Stimulated activated CD8-positive, alpha-beta memory T cell treated with anti-CD3 and anti-CD28 coated beads, Interleukin-15, amount 100 ng/mL, for 24 hours (primary cell): ENCODE results near the gene EXOSC1.
"Not testable (repeated sequence)": the region's sequence is repeated elsewhere in the genome, so short reads cannot be mapped to it uniquely, and the experiment has no call there.

Experiments used
- DNase-seq: peaks from one replicate; pipeline ENCODE4 v3.0.0-alpha.2; 2020; ENCODE audit warnings: low read depth

EXOSC1 gene

GRCh38 chr10:97445722-97446639 is at the start of gene EXOSC1, which contains the start of gene ZDHHC16:
Gene EXOSC1, minus strand, starts transcription at chr10:97446006. Its CDS starts 21 bp downstream, at chr10:97445985.
Gene ZDHHC16, plus strand, starts transcription at chr10:97446175. Its CDS starts 5,501 bp downstream, at chr10:97451676.
- DNase-seq = peak; percentile 62

- no peak for DNase-seq
Measured at GRCh38 chr10:97494863-97495506, 49.2 kb upstream of the EXOSC1 start.

- no peak for DNase-seq
Measured at GRCh38 chr10:97494151-97494550, 48.3 kb upstream of the EXOSC1 start.

- no peak for DNase-seq
Measured at GRCh38 chr10:97490592-97490991, 44.8 kb upstream of the EXOSC1 start.

- DNase-seq = no peak
Measured at GRCh38 chr10:97485647-97486281, 40.0 kb upstream of the EXOSC1 start.

GRCh38 chr10:97483921-97484320 is 38.1 kb upstream of the EXOSC1 start:
- no peak for DNase-seq

- DNase-seq = no peak
Measured at GRCh38 chr10:97483506-97483905, 37.7 kb upstream of the EXOSC1 start.

- DNase-seq = no peak
Measured at GRCh38 chr10:97482381-97482780, 36.6 kb upstream of the EXOSC1 start.

- no peak for DNase-seq
Measured at GRCh38 chr10:97481071-97481470, 35.3 kb upstream of the EXOSC1 start.

- DNase-seq = no peak
Measured at GRCh38 chr10:97479939-97480338, 34.1 kb upstream of the EXOSC1 start.

- DNase-seq = not testable (repeated sequence)
Measured at GRCh38 chr10:97479410-97479809, 33.6 kb upstream of the EXOSC1 start.

- DNase-seq = no peak
Measured at GRCh38 chr10:97475936-97476594, 30.3 kb upstream of the EXOSC1 start.

- DNase-seq = no peak
Measured at GRCh38 chr10:97474918-97475317, 29.1 kb upstream of the EXOSC1 start.

GRCh38 chr10:97468781-97469180 is 23.0 kb upstream of the EXOSC1 start:
- DNase-seq = not testable (repeated sequence)

- no peak for DNase-seq
Measured at GRCh38 chr10:97468162-97468561, 22.4 kb upstream of the EXOSC1 start.

- no peak for DNase-seq
Measured at GRCh38 chr10:97466755-97467154, 20.9 kb upstream of the EXOSC1 start.

- no peak for DNase-seq
Measured at GRCh38 chr10:97465982-97466381, 20.2 kb upstream of the EXOSC1 start.

- DNase-seq = no peak
Measured at GRCh38 chr10:97464226-97464625, 18.4 kb upstream of the EXOSC1 start.

- no peak for DNase-seq
Measured at GRCh38 chr10:97463363-97464132, 17.7 kb upstream of the EXOSC1 start.

- DNase-seq = no peak
Measured at GRCh38 chr10:97462309-97462708, 16.5 kb upstream of the EXOSC1 start.

- DNase-seq = no peak
Measured at GRCh38 chr10:97459933-97460332, 14.1 kb upstream of the EXOSC1 start.
